Tibial nerve (tissue), 3 donors: ENCODE results near the gene TFDP2.

Source experiments
- POLR2A ChIP-seq, 2 donors: fragments of 450-650 bp; IDR thresholded peaks; one replicate each; pipeline ENCODE4 v1.6.1; 2017; ENCODE audit warnings: antibody characterized with exemption in 2 of 2, mild to moderate bottlenecking in 2 of 2, moderate library complexity in 2 of 2
- TF ChIP-seq, protein P1 (sequence below), 5 experiments: fragments of 200-600 bp in 3 of 5; fragments of 450-650 bp in 2 of 5; sonication (generic) in 3 of 5; IDR thresholded peaks; one replicate each; pipeline ENCODE4 v1.5.1; 2016 to 2019; ENCODE audit warnings: antibody characterized with exemption in 5 of 5, mild to moderate bottlenecking in 3 of 5, moderate library complexity in 2 of 5

DNA sequence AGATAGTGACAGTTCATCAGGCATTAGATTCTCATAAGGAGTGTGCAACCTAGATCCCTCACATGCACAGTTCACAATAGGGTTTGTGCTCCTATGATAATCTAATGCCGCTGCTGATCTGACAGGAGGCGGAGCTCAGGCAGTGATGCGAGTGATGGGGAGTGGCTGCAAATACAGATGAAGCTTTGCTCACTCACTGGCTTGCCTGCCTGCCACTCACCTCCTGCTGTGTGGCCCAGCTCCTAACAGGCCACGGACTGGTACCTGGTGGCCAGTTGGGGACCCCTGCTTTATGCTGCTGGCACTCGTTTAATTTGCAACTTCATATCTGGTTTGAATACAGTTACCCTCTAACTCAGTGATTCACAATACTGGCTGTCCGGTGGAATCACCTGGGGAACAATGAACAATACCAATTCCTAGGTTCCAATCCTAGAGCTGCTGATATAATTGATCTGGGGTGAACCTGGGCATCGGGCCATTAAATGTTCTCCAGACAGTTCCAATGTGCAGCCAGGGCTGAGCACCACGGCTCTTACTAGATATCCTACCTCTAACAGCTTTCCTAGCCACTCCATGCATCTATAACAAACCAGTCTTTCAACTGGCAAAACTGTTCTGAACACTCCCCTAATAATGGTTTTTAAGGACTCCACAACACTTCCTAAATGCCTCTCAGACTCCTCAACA lies 141.5 kb downstream of the TFDP2 start:
- TF ChIP-seq, protein P1, sequence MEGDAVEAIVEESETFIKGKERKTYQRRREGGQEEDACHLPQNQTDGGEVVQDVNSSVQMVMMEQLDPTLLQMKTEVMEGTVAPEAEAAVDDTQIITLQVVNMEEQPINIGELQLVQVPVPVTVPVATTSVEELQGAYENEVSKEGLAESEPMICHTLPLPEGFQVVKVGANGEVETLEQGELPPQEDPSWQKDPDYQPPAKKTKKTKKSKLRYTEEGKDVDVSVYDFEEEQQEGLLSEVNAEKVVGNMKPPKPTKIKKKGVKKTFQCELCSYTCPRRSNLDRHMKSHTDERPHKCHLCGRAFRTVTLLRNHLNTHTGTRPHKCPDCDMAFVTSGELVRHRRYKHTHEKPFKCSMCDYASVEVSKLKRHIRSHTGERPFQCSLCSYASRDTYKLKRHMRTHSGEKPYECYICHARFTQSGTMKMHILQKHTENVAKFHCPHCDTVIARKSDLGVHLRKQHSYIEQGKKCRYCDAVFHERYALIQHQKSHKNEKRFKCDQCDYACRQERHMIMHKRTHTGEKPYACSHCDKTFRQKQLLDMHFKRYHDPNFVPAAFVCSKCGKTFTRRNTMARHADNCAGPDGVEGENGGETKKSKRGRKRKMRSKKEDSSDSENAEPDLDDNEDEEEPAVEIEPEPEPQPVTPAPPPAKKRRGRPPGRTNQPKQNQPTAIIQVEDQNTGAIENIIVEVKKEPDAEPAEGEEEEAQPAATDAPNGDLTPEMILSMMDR (IDR thresholded peaks at IDR 0.05): no peak
- no peak for TF ChIP-seq POLR2A (IDR thresholded peaks at IDR 0.05)
